ENCODE data around the gene SLC4A5.
A peak's percentile ranks its signal among the peaks of the same experiment; 100 is the strongest.

SLC4A5 gene

GRCh38 chr2:74343316-74343715, at the start of gene SLC4A5:
TSS of gene SLC4A5 (minus strand) at chr2:74343416. CDS start at chr2:74315023, 28,393 bp downstream.
- no peak for DNase-seq (ENCODE audit: low spot score)

GRCh38 chr2:74392449-74392743, 49.2 kb upstream of the SLC4A5 start:
- no peak for DNase-seq (ENCODE audit: low spot score)

DNA sequence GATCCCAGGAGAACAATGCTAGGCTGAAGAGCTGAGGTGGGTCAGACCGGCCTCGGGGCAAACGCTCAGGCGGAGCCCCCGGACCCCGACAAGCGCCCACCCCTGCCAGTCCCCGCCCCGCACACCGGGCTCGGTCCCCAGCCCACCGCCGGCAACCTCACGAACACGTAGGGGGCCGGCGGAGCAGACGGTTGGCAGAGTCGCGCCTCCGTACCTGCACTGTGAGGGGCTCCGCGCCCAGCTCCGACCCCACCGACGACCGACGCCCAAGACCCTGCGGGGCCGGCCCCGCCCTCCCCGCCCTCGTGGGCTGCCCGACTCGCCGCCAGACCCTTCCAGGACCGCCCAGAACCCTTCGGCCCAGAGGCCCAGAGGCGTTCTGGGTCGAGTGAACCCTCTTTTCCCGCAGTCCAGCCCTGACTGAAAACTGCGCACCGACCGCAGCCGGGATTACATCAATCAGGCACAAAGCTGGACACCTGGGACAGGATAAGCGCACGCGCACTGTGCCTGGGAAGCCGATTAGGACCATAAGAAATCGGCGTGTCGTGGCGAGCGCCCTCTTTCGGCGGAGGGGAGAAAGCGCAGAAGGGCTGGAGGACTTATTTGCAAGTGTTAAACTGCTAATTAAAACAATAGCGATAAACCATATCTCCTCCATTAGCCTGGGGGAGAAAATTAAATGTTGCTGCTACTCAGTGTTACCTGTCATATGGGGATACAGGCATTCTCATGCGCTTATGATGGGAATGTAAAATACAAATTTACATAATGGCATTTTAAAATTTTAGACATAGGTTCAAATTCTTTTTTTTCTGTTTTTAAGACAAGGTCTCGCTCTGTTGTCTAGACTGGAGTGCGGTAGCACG, 48.6 kb upstream of the SLC4A5 start:
- DNase-seq (ENCODE audit: low spot score) = peak; percentile 97

- no peak for DNase-seq (ENCODE audit: low spot score)
Measured at GRCh38 chr2:74391209-74391579, 48.0 kb upstream of the SLC4A5 start.

- DNase-seq (ENCODE audit: low spot score) = no peak
Measured at GRCh38 chr2:74390606-74391005, 47.4 kb upstream of the SLC4A5 start.

- peak; percentile 50 for DNase-seq (ENCODE audit: low spot score)
Measured at GRCh38 chr2:74387346-74387745, 44.1 kb upstream of the SLC4A5 start.

DNA sequence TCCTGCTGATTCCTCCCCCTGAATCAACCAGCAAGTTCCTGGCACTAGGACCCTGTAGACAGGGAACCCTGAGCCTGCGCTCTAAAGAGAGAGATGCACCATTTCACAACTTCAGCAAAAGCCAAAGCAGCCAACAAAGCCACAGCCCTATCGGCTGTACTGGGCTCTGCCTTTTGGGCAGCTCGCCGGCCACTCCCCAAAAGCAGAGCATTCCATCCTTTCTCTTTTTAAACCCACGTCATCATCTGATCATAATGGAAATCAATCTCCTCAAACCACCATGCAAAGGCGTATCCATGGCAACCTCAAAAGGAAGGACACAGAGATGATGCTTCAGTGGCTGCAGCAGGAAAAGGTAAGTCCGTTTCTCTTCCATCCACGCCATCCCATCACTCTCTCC, 42.2 kb upstream of the SLC4A5 start:
- DNase-seq (ENCODE audit: low spot score) = peak; percentile 81

- no peak for DNase-seq (ENCODE audit: low spot score)
Measured at GRCh38 chr2:74384051-74384450, 40.8 kb upstream of the SLC4A5 start.

DNA sequence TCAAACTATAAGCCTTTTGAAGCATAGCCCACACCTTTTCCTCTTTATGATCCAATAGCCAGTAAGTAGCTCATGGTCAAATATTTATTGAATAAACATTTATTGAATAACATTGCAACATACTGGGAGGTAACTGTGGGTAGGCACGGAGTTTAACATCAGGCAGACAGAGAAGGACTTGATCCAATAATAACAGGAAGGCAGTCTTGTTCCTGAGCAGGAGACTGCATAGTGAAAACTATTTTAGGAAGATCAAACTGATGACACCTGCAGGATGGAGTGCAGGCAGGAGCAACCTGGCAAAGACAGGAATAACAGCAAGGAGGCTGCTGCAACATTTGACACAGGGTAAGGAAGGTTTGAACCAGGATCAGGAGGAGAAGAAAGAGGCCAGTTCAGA, 40.0 kb upstream of the SLC4A5 start:
- DNase-seq (ENCODE audit: low spot score) = no peak

GRCh38 chr2:74381751-74382150, 38.5 kb upstream of the SLC4A5 start:
- no peak for DNase-seq (ENCODE audit: low spot score)

- peak; percentile 92 for DNase-seq (ENCODE audit: low spot score)
Measured at GRCh38 chr2:74379851-74380789, 36.9 kb upstream of the SLC4A5 start, which contains the start of gene DCTN1. TSS of gene DCTN1 (minus strand) at chr2:74380311. CDS start at chr2:74380037, 274 bp downstream.

GRCh38 chr2:74378007-74378406, 34.8 kb upstream of the SLC4A5 start:
- DNase-seq (ENCODE audit: low spot score) = no peak

DNA sequence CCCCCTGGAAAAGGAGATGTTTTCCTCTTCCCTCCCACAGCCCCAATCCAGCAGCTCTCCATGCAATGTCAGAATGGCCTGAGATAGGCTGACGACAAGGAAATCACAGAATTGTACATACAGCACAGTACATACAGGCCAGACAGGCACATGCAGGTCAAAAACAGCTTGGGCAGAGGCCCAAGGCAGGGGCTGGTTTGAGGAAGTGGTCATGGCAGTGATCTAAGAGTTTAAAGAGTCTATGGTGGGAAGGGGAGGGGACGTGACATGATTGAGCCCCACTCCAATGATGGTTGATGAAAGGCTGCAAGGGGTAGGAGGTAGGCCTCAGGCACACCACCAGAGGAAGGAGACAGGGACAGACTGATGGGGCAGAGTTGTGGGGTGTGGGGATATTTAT, 32.6 kb upstream of the SLC4A5 start:
- DNase-seq (ENCODE audit: low spot score) = no peak

DNA sequence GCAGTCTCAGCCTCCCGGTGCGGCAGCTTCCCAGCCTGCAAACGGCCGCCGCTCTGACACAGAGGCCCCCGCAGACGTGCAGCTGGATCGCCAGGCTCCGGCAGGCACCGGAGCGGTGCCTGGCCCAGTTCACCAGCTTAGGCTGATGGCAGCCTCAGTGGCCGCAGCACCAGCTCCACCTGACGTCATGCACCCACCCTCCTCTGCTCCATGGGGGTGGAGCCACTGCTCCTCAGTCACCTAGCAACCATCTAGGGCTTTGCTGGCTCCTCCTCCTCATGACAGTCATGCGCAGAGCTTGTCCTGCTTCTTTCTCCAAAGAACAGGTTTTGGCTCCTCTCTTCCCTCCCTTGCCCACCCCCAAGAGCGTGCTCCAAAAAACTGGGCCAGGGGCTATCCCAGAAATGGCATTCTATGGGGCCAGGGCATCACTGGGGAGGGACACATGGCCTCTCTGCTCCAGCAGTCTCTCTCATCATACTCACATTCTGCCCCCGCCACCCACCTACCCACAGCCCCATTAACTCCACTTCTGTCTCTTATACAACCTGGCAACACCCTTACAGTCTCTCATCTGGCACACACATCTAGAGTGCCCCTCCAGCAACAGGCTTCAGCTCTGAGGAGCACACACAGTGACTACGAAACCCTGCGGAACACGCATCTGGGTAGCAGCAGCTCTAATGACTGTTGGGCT, 31.4 kb upstream of the SLC4A5 start:
- peak; percentile 99 for DNase-seq (ENCODE audit: low spot score)

GRCh38 chr2:74373985-74374384, 30.8 kb upstream of the SLC4A5 start:
- no peak for DNase-seq (ENCODE audit: low spot score)

GRCh38 chr2:74373221-74373676, 30.0 kb upstream of the SLC4A5 start:
- no peak for DNase-seq (ENCODE audit: low spot score)

GRCh38 chr2:74372674-74373073, 29.5 kb upstream of the SLC4A5 start:
- DNase-seq (ENCODE audit: low spot score) = no peak

GRCh38 chr2:74371421-74371820, 28.2 kb upstream of the SLC4A5 start:
- DNase-seq (ENCODE audit: low spot score) = no peak

GRCh38 chr2:74369976-74370375, 26.8 kb upstream of the SLC4A5 start:
- no peak for DNase-seq (ENCODE audit: low spot score)

DNA sequence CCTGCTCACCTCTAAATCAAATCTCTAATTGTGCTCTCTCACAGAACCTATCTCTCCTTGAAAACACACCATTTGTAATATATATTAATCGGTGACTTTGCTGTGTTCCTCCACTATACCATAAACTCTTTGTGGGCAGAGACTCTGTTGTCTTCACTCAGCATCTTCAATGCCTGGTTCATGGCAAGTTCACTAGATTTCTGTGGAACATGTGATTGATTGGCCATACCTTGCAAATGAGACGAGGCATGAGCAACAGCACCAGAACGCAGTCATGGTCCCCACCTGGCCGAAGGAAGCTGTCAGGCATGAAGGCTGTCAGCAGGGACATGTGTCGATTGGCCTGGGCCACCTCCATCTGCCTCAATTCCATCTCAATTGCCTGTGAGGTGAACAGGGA, 25.3 kb upstream of the SLC4A5 start:
- DNase-seq (ENCODE audit: low spot score) = no peak

GRCh38 chr2:74367789-74368188, 24.6 kb upstream of the SLC4A5 start:
- DNase-seq (ENCODE audit: low spot score) = no peak

GRCh38 chr2:74366036-74366435, 22.8 kb upstream of the SLC4A5 start:
- no peak for DNase-seq (ENCODE audit: low spot score)

All from Ammon's horn (tissue), 1 donor.